ENCODE data around the gene RAPGEF4. TPM values are rescaled to one million over a fixed set of nuclear protein-coding genes. Genes with fewer than 3 reads are reported as not detected.

RAPGEF4 gene
- total and polyA plus RNA-seq, 12 donors, result 1.2 to 11.2 (median 7.9) TPM

- intact Hi-C loops (cut with DNase I), result loop anchor here in 5 of 10 donors (5.0 to 10.0 kb wide), 5 partner anchors 35 to 217 kb away; no protein-coding TSS in a partner anchor
- peak in 8 of 9 donors; percentile 13 to 58 (median 43) for TF ChIP-seq CTCF (IDR thresholded peaks at IDR 0.05)
- Histone ChIP-seq H3K36me3 (peaks cover 0 to 48% (median 0%) of the 10 kb centered on the region in 9 donors), H3K27ac (peak overlapping the region in 7 of 10 donors; percentile 39 to 66 (median 61)), H3K4me3 (no peak overlapping the region), H3K27me3 (no peaks in the 10 kb centered on the region), H3K9me3 (no peaks in the 10 kb centered on the region), H3K4me1 (peaks cover 0 to 26% (median 6%) of the 10 kb centered on the region in 9 donors)
- 55 to 67% methylated on average over 9 of the region's 9 CpGs for whole genome bisulfite sequencing, 2 donors
- ATAC-seq, result peak; percentile 56 to 91 (median 86)
- peak; percentile 45 to 49 for DNase-seq
Observed at GRCh38 chr2:173021939-173022371, 286.3 kb downstream of the RAPGEF4 start.

GRCh38 chr2:173023718-173024117 is 288.1 kb downstream of the RAPGEF4 start:
- no peak overlapping the region for H3K27ac ChIP-seq
- H3K9me3 ChIP-seq, result no peaks in the 10 kb centered on the region
- no peak overlapping the region for H3K4me3 ChIP-seq
- no peaks in the 10 kb centered on the region for H3K27me3 ChIP-seq
- no peak for TF ChIP-seq CTCF (IDR thresholded peaks at IDR 0.05)
- H3K36me3 ChIP-seq, result peaks cover 0 to 48% (median 0%) of the 10 kb centered on the region in 9 donors
- 88 to 89% methylated on average over 5 of the region's 5 CpGs for WGBS, 2 donors
- intact Hi-C loops (cut with DNase I), result loop anchor here in 5 of 10 donors (5.0 to 10.0 kb wide), 5 partner anchors 36 to 219 kb away; no protein-coding TSS in a partner anchor
- DNase-seq, result no peak
- ATAC-seq, result no peak
- H3K4me1 ChIP-seq, result peaks cover 3 to 34% (median 21%) of the 10 kb centered on the region in 9 donors

GRCh38 chr2:173026479-173026878 is 290.8 kb downstream of the RAPGEF4 start:
- ATAC-seq (no peak), DNase-seq (no peak)
- H3K36me3 ChIP-seq, result peaks cover 0 to 45% (median 0%) of the 10 kb centered on the region in 9 donors
- 63 to 81% methylated on average over 1 of the region's 1 CpG for WGBS, 2 donors
- peaks cover 5 to 54% (median 22%) of the 10 kb centered on the region in 9 donors for H3K4me1 ChIP-seq
- no peaks in the 10 kb centered on the region for H3K9me3 ChIP-seq
- intact Hi-C loops (cut with DNase I), result loop anchor here in 9 of 10 donors (2.0 to 10.0 kb wide), 11 partner anchors 46 to 222 kb away; partner anchors contain the start of gene MAP3K20 (in 2 of the 9)
- H3K27me3 ChIP-seq, result no peaks in the 10 kb centered on the region
- H3K4me3 ChIP-seq, result no peak overlapping the region
- peak overlapping the region in 7 of 10 donors; percentile 73 to 88 (median 85) for H3K27ac ChIP-seq
- TF ChIP-seq CTCF (IDR thresholded peaks at IDR 0.05), result no peak

GRCh38 chr2:173027181-173028128 is 291.8 kb downstream of the RAPGEF4 start:
- TF ChIP-seq CTCF (IDR thresholded peaks at IDR 0.05), result peak; percentile 92 to 98 (median 96)
- Histone ChIP-seq H3K27ac (peak overlapping the region; percentile 46 to 88 (median 80)), H3K27me3 (no peaks in the 10 kb centered on the region), H3K9me3 (no peaks in the 10 kb centered on the region), H3K4me3 (no peak overlapping the region), H3K4me1 (peaks cover 5 to 49% (median 22%) of the 10 kb centered on the region in 9 donors), H3K36me3 (peaks cover 0 to 35% (median 0%) of the 10 kb centered on the region in 9 donors)
- DNase-seq, result peak; percentile 35 to 92
- 17 to 18% methylated on average over 8 of the region's 8 CpGs for WGBS, 2 donors
- ATAC-seq, result peak; percentile 77 to 93 (median 84)
- intact Hi-C loops (cut with DNase I), result loop anchor here (1.0 to 10.0 kb wide), 13 partner anchors 45 to 223 kb away; partner anchors contain the start of gene MAP3K20 (in 3 of the 10)
